Psoas muscle (tissue), 8 donors: ENCODE data around the gene POLR3B. TPM values are rescaled to one million over a fixed set of nuclear protein-coding genes. Genes with fewer than 3 reads are reported as not detected.

ENCODE experiments used
- ATAC-seq, 4 donors: fragments of 200-7000 bp; cut with Tn5 transposase; one replicate each; pipeline ENCODE4 v1.9.1; 2020; ENCODE audit warnings: moderate library complexity in 3 of 4, mild to moderate bottlenecking in 2 of 4
- DNase-seq, 2 donors: peaks; one replicate each; pipeline ENCODE4 v3.0.0-alpha.2; 2020
- H3K27ac ChIP-seq: fragments of 200-600 bp; one replicate; pipeline ENCODE4 v1.8.0; 2022
- H3K27me3 ChIP-seq, 3 donors: fragments of 200-600 bp in 1 of 3; one replicate each; pipeline versions ENCODE4 v1.6.1 to v1.8.0; 2013 to 2022; ENCODE audit warnings: low read length in 2 of 3, mild to moderate bottlenecking in 2 of 3, moderate library complexity in 1 of 3; ENCODE audit not compliant: insufficient read depth in 3 of 3
- H3K36me3 ChIP-seq, 2 donors: fragments of 200-600 bp in 1 of 2; one replicate each; pipeline versions ENCODE4 v1.6.1 to v1.8.0; 2013 to 2022; ENCODE audit warnings: low read depth in 1 of 2, mild to moderate bottlenecking in 1 of 2, moderate library complexity in 1 of 2; ENCODE audit not compliant: insufficient read depth in 1 of 2
- H3K4me1 ChIP-seq: fragments of 200-600 bp; one replicate; pipeline ENCODE4 v1.8.0; 2022
- H3K4me3 ChIP-seq: fragments of 200-600 bp; one replicate; pipeline ENCODE4 v1.8.0; 2022; ENCODE audit warnings: mild to moderate bottlenecking
- H3K9me3 ChIP-seq: fragments of 200-600 bp; one replicate; pipeline ENCODE4 v1.8.0; 2022
- CTCF ChIP-seq: fragments of 200-600 bp; IDR thresholded peaks from one replicate; pipeline ENCODE4 v1.8.0; 2022; ENCODE audit warnings: antibody characterized with exemption
- WGBS, 3 donors: extraction: QIAGEN DNeasy Blood & Tissue Kit; methylation state at CpG; one replicate each; pipeline versions ENCODE4 v1.1.6 to v1.1.7; 2013; 5-methylcytosine and 5-hydroxymethylcytosine counted together
- intact Hi-C, 2 donors: fragments of 100-400 bp; cut with DNase I; formaldehyde crosslinking; loops; one replicate each; pipeline versions ENCODE4 v1.11.0 to v1.14.2; 2022
- polyA plus RNA-seq, 3 donors: library from polyadenylated mRNA; stranded (reverse); fragments of 200-250 nt; gene quantifications; one replicate each; pipeline ENCODE4 v1.2.3, GENCODE V29; 2013
- total RNA-seq, 4 donors: library from RNA; stranded (reverse); fragmentation: NEBNext Ultra II Directional in 2 of 4; extraction: Animal tissue kit (Norgen Biotek cat#: 25700) in 2 of 4; gene quantifications; one replicate each; pipeline versions ENCODE4 v1.2.1 to v1.2.4, GENCODE V29; 2021 to 2023
- donor health status: healthy with polysubstance abuse.
- donor health status: DM: no; HTN: no; CAD: no; lungs with moderate emphysema.
- donor health status: Bipolar disorder and iron deficiency.
- donor health status: healthy.
- donor health status: DM: yes; HTN: yes; CAD: no.
- donor health status: DM: no; HTN: no; CAD: no.
- donor health status: DM: no; HTN: no; CAD: no.
- donor health status: DM: yes; HTN: yes; CAD: no.

Gene POLR3B
- total and polyA plus RNA-seq, 7 donors: 3.6 to 14.0 (median 6.7) TPM

GRCh38 chr12:106415134-106415533 lies 57.6 kb downstream of the POLR3B start:
- no peak for TF ChIP-seq CTCF
- DNase-seq (no peak), ATAC-seq (no peak)
- Histone ChIP-seq H3K36me3 (peaks cover 0 to 51% of the 10 kb centered on the region in 2 donors), H3K4me1 (no peaks in the 10 kb centered on the region), H3K9me3 (no peaks in the 10 kb centered on the region), H3K4me3 (no peak overlapping the region), H3K27me3 (no peaks in the 10 kb centered on the region), H3K27ac (no peak overlapping the region)
- intact Hi-C loops: no loop called here

GRCh38 chr12:106416273-106416672 lies 58.7 kb downstream of the POLR3B start:
- intact Hi-C loops: no loop called here
- 77 to 93% (median 91%) methylated on average over 2 of the region's 2 CpGs for WGBS, 3 donors
- Histone ChIP-seq H3K27me3 (no peaks in the 10 kb centered on the region), H3K9me3 (no peaks in the 10 kb centered on the region), H3K4me3 (no peak overlapping the region), H3K36me3 (peaks cover 0 to 45% of the 10 kb centered on the region in 2 donors), H3K4me1 (no peaks in the 10 kb centered on the region), H3K27ac (no peak overlapping the region)
- ATAC-seq (no peak), DNase-seq (no peak)
- no peak for TF ChIP-seq CTCF

GRCh38 chr12:106417926-106418910 lies 60.7 kb downstream of the POLR3B start:
- Histone ChIP-seq H3K4me3 (no peak overlapping the region), H3K27me3 (no peaks in the 10 kb centered on the region), H3K36me3 (peaks cover 0 to 35% of the 10 kb centered on the region in 2 donors), H3K9me3 (no peaks in the 10 kb centered on the region), H3K4me1 (no peaks in the 10 kb centered on the region), H3K27ac (no peak overlapping the region)
- ATAC-seq: no peak
- no peak for TF ChIP-seq CTCF
- no peak for DNase-seq
- WGBS, 3 donors: 74 to 86% (median 84%) methylated on average over 7 of the region's 7 CpGs
- intact Hi-C loops: no loop called here

- H3K4me1 ChIP-seq: no peaks in the 10 kb centered on the region
- WGBS, 3 donors: 20 to 27% (median 23%) methylated on average over 1 of the region's 1 CpG
- intact Hi-C loops: no loop called here
- no peak for TF ChIP-seq CTCF
- no peak for DNase-seq
- no peak overlapping the region for H3K4me3 ChIP-seq
- H3K36me3 ChIP-seq: peaks cover 0 to 35% of the 10 kb centered on the region in 2 donors
- no peak for ATAC-seq
- H3K27me3 ChIP-seq: no peaks in the 10 kb centered on the region
- no peak overlapping the region for H3K27ac ChIP-seq
- H3K9me3 ChIP-seq: no peaks in the 10 kb centered on the region
These were observed 61.4 kb downstream of the POLR3B start for GRCh38 chr12:106418970-106419369.
